HG02642 (cell line): ENCODE results near the gene SLC35F3.
A peak's percentile ranks its signal among the peaks of the same experiment; 100 is the strongest.
"Not testable (repeated sequence)": the region's sequence is repeated elsewhere in the genome, so short reads cannot be mapped to it uniquely, and the experiment has no call there.

Experiments used
- ATAC-seq: cut with Tn5 transposase; IDR thresholded peaks from one replicate; pipeline ENCODE4 v1.9.1; 2021; ENCODE audit warnings: mild to moderate bottlenecking; ENCODE audit not compliant: unreplicated experiment, poor library complexity

SLC35F3 gene

DNA sequence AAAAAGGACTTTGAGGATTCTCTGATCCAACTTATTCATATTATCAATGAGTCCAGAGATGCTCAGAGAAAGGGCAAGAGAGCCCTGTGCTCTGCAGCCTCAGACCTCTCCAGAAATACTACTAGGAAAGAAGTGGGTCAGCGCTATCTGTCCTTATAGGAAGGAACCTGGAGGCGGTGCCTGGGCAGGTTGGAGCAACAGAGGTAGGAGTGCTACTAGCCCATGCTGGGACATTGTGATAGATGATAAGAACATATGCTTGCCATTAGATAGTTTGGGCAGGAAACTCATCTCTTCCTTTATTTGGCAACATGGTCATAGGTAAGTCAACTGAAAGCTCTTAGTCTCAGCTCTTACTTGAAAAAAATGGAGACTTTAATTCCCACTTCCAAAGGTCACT is 335.0 kb downstream of the SLC35F3 start:
- ATAC-seq = no peak

DNA sequence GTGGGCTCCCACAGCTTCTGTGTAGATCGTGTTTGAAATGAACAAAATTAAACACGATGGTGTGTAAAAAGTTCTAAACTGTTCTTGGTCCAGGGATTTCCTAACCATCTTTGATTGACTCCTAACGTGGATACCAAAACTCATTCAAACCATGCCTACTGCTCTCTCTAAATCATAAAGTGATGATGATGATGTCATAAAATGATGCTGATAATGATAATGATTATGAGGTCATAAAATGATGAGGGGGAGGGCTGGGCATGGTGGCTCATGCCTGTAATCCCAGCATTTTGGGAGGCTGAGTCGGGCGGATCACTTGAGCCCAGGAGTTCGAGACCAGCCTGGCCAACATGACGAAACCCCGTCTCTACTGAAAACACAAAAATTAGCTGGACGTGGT is 335.5 kb downstream of the SLC35F3 start:
- ATAC-seq = no peak

DNA sequence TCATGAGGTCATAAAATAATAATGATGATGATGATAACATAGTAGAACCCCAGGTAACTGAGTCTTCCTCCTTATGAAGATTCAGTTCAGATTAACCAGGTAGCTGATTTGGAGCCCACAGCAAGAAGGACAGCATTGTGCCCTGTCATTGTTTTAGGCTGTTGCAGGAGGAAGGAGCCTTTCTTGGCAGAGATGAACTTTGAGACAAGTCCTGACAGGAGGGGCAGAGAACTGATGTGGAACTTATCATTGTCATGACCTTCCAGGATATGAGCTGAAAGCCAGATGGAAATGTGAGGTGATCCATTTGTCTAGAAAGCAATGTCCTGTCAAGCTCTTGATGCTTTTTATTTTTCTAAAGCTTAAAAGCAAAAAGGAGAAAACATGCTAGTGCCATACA is 336.2 kb downstream of the SLC35F3 start:
- no peak for ATAC-seq

DNA sequence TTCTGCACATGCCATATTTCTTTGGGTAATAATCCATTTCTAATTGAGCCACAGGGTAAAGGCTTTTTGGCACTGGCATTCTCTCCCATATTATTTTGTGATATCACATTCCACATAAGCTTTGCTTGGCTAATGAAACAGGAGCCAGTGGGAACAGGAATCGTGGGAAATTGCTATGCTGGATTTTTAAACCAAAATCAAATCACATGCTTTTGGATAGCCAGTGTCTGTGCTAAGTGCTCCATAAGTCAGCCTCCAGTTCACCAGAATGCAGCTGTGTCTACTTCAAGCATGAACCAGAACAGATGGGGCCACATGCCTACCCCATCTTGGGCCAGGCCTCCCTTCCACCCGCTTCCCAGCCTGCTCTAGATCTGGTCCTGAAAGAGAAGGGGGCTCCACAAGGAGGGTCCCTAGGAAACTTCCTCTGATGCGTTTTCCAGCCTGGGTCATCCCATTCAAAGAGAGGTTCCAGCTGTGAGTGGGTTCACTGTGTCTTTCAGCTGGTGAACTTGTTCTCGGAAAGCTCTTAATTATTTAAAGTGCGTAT is 337.5 kb downstream of the SLC35F3 start:
- ATAC-seq = no peak

DNA sequence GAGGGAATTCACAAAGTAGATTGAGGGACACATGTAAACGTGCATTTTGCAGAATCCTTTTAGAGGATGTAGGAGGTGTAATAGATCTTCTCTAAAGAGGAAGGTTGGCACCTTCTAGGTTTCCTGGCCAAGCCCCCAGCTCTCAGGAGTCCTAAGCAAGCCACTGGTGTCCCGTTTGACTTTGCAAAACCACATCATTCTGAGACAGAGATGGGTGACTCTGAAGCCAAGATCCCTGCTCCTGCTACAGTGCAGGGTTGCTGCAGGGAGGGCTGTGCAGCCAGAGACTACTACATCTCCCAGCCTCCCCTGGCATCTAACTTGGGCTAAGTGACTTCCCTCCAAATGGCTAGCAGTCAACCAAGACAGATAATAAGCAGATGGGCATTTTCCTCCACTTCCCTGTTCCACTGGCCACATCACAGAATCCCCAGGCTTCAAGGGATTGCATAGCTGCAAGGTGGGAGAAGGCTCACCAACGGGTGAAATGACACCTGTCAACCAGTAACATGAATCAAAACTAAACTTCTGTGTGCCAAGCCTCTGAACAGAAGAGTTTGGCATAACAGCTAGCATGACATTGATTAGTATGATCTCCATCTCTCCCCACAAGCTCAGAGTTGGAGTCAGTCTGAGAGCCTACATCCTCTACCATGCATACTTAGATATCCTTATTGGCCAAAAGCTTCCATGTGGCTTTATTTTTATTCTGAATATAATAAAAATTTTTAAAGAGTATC is 339.2 kb downstream of the SLC35F3 start:
- no peak for ATAC-seq

DNA sequence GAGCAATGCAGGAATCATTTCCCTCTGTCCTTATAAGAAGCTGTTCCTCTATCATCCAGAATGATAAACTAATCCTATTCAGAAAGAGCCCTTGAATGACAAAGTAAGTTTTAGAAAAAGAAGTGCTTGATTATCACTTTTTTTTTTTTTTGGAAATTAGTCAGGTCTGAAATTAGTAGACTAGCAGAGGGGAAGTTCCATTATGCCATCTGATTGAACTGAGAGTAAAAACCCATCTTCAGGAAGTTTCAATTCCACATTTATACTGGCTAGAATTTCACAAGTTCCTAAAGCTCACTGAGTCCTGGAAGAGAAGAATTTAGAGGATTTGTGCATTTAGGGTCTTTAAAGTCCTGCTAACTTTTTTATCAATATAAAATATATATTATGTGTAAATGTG is 340.0 kb downstream of the SLC35F3 start:
- ATAC-seq = no peak

DNA sequence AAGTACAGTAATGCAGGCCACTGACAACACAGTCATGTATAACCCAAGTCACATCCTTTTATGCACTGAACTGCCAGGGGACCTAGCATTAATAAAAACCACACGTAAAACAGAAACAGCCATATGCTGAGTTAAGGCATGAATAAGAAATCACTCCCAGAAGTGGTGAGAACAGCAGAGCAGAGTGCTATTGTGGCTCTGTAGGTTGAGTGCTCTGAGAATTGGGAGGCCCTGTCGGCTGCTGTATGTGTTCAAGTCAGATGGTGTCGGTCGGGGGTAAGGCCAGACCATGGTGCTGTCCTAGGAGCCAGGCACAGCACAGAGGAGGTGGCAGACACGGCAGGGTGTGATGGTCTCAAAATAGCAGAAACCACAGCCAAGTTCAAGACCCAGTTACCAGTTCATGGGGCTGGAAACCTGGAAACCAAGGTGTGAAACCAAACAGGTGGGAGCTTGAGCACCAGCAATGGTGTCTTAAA is 342.2 kb downstream of the SLC35F3 start:
- peak; percentile 89 for ATAC-seq

DNA sequence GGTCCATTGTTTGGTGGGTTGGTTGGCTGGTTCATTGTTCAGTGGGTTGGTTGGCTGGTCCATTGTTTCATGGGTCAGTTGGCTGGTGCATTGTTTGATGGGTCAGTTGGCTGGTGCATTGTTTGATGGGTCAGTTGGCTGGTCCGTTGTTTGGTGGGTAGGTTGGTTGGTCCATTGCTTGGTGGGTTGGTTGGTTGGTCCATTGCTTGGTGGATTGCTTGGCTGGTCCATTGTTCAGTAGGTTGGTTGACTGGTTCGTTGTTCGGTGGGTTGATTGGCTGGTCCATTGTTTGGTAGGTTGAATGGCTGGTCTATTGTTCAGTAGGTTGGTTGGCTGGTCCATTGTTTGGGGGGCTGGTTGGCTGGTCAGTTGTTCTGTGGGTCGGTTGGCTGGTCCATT is 343.3 kb downstream of the SLC35F3 start:
- ATAC-seq = not testable (repeated sequence)

DNA sequence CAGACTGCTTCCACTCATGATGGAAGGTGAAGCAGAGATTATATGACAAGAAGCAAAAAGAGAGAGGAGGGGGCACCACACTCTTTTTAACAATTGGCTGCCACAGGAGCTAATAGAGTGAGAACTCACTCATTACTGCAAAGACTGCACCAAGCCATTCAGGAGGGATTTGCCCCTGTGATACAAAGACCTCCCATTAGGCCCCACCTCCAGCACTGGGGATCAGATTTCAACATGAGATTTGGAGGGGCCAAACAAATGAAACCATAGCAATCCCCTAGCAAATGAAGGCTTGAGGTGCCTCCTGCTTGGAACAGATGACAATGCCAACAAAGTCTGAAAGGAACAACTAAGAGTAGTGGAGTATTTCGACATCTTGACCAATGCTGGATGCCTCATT is 346.3 kb downstream of the SLC35F3 start:
- ATAC-seq = no peak

DNA sequence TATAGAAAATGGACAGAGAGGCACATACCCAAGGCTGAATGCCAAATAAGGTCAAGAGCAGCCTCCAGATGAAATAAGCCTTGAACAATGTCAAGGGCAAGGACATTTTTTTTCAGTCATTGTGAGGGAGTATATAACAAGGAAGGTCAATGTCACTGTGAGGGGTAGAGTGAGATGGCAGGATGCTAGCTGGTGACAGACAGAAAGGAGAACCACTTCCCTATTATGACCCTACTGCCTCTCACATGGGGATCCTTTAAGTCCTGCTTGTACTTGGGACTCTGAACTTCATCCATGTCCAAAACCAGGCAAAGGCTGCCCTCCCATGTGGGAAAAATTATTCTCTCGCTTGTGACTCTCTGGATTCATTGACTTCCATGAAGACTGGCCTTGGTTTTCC is 349.3 kb downstream of the SLC35F3 start:
- no peak for ATAC-seq

DNA sequence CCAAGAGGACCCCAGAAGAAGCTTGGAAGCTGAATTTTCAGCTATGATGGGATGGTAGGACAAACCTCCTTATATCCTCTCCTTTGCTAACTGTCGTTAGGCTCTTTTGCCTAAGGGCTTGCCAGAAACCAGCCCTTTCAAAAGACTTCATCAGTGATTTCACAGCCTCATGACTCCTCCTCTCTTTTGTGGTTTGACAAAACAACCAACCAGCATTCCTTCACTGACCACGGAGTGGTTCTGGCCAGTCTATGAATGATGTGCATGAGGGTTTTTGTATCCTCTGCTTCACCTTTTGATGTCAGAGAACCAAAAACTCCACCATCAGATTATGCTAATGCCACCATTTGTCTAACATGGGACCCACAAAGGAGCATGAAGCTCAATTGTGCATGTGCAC is 351.9 kb downstream of the SLC35F3 start:
- ATAC-seq = no peak

DNA sequence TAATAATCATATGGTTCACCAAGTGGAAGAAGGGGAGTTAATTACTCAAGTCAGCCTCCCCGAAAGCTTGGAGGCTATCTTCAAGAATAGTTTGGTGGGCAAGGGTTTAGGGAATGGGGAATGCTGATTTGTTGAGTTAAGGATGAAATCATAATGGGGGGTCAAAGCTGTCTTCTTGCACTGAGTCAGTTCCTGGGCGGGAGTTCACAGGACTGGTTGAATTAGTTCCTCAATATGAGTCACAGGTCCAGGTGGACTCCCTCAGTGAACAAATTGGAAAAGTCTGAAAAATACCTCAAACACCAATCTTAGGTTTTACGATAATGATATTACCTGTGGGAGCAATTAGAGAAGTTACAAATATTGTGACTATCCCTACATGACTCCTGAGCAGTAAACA is 353.6 kb downstream of the SLC35F3 start:
- no peak for ATAC-seq

DNA sequence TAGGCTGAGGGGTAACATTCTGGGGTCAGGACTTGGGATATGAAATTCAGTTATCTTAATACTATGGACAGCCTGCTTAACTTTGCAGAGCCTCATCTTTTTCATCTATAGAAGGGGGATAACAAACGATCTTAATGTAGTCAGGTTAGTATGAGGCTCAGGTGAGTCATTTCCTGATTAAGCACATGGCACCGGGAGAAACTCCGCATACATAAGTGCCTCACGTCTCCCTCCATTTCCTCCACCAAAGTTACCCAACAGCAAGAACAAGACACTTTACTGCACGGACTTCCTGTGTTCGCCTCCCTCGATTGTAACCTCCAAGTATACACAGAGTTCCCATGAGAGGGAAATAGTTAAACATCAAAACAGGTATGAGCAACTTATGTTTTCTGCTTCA is 356.1 kb downstream of the SLC35F3 start:
- ATAC-seq = no peak

DNA sequence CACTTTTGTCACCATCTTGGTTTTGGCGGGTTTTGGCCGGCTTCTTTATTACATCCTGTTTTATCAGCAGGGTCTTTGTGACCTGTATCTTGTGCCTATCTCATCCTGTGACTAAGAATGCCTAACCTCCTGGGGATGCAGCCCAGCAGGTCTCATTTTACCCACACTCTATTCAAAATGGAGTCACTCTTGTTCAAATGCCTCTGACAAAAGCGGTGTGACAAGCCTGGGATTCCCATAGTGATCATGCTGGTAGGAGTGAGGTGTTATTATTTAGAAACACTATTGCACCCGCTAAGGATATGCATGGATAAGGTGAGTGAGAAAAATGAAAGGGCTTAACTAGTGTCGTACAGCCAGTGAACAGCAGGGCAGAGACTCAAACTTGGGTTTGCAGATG is 357.1 kb downstream of the SLC35F3 start:
- no peak for ATAC-seq

DNA sequence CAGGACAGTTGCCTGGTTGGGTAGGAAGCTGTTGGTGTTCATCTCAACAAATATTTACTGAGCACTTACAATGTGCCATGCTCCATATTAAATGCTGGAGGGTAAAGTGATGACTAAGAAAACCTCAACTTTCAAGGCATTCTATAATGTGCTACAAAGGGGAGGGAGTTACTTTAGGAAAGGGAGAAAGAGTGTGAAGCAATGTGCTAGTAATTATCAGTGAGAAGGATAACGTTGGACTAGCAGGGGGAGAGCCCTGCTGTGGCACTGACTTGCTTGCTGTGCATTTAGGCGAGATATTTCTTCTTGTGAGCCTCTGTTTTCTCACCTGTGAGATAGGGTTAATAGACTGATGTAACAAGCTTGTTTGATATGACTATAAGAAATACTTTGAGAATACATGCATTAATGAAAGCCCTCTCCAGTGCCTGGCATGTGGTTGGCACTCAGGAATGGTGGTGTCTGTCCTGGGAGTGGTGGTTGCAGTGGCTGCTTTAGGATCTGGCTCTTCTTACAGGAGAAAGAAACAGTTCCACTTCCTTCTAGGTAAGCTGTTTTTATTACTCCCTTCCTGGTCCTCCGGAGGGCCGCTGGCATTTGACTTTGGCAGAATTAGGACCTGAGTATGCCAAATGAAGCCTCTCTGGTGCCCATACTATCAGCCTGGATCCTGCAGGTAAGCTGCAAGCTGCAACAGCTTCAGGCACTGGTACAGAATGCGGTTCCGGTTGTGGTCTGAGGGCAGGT is 357.7 kb downstream of the SLC35F3 start:
- no peak for ATAC-seq

DNA sequence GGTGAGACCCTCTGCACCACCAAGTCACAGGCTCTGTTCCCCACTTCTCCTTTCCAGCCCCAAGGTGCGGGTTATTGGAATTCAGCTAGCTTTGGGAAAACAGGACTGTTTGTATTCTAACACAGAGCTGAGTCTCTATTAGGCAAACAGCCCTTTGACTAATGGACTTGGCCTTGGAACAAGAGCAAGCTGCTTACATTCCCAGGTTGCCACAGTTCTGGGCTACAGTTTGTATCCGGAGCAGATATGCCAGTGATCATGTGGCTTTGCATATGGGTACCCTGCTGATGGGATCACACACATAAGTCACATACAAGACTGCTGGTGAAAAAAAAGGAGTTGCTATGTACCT is 358.3 kb downstream of the SLC35F3 start:
- no peak for ATAC-seq

DNA sequence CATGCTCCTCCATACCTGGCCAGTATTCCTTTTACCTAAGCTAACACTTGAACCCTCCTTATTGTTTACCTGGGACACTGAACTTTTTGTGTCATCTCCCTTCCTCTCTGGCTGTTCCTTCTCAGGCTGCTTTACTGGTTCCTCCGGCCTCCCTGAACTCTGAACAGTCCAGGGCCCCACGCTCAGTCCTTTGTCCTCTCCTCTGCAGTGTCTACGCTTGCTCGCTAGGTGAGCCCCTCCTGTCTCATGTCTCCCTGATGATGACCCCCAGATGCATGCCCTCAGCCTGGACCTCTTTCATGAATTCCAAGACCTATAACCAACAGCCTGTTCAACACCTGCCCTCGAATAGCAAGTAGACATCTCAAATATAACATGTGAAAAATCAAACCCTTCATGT is 360.4 kb downstream of the SLC35F3 start:
- ATAC-seq = no peak

DNA sequence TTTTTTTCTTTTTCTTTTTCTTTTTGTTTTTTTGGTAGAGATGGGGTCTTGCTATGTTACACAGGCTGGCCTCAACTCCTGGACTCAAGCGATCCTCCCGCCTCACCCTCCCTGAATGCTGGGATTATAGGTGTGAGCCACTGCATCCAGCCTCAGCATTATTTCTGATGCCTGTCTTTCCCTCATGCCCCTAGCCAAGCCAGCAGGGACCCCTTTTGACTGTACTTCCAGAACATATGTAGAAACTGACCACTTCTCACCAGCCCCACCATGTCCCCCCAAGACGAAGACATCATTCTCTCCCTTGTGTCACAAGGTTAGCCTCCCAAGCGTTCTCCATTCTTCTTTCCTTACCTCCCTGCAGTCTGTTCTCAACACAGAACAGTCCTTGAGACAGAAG is 360.8 kb downstream of the SLC35F3 start:
- ATAC-seq = no peak

DNA sequence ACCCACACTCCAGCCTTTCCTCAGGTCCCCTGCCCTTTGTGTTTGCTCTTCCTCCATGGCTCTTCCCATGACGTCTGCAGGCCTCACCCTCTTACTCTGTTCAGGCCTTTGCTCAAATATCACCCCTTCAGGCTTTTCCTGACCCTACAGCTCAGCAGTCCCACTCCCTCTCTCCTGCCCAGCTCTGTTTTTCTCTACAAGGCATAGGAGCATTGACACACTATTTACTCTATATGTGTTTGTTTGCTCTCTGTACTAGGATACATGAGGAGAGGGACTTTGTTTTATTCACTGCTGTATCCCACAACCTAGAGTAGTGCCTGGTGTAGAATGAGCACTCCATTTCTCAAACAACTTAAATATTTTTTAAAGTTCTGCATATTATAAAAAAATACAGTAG is 361.4 kb downstream of the SLC35F3 start:
- ATAC-seq = no peak

DNA sequence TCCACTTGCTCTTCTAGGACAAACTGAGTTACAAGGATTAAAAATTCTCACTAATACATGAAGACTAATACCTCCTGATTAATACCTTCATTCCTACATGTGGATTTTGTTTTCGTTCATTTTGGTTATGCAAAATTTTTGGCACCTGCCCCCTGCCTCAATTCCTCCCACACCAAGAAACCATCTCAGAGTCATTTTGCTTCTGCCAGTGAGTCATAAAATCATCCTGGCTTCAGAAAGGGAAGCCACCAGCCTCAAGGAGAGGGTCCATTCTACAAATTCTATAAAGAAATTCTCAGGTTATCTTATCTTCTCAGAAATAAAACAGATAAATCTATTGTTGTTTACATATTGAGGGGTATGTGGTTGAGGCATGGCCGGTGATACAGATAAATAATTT is 365.6 kb downstream of the SLC35F3 start:
- ATAC-seq = no peak

DNA sequence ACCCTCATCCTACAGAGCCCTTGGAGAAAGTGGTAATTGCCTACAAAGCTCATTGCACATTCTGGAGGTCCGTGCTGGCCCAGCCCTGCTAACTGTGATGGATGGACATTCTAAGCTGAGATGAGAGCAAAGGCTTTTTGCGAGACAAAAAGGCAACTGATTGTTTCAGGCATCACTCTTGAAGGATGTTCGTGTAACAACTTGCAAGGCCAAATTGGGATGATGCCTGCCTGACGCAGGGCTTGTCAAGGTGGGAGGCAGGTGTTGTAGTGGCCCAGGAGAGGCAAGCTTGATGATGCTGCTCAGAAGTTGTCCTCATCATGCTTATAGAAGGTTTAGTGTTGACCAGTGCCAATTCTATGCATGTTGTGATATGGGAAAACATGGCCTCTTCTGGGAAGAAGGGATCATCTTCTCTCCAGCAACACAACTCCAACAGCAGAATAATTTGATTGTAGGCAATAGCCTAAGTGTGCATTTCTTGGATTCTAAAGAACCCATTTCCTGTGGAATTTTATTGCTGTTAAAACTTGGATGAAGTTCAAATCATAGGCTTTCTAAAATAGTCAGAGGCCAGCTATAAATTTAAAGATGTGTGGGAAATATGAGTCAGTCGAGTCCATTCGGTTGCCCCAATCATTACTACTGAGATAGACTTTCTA is 366.2 kb downstream of the SLC35F3 start:
- no peak for ATAC-seq
